ENCODE results near the gene FPR3. TPM values are rescaled to one million over a fixed set of nuclear protein-coding genes. Genes with fewer than 3 reads are reported as not detected.

Gene FPR3
- total RNA-seq, 1 experiment from 2014 or later: not detected

GRCh38 chr19:51798062-51798461 is 3.1 kb downstream of the FPR3 start:
- no peaks in the 10 kb centered on the region for H4K20me1 ChIP-seq (ENCODE audit: insufficient read depth)
- DNase-seq: no peak
- H3K27me3 ChIP-seq (ENCODE audit: insufficient read depth, low read depth): peaks cover 6% of the 10 kb centered on the region; the same call in 1 of the 2 replicates
- ChIA-PET POLR2A (ENCODE audit: unreplicated experiment) (no interaction called here), CTCF (interaction anchor here (0.6 kb wide), 1 partner anchor 36 kb away, joined by 3 read pairs; no protein-coding TSS in a partner anchor)
- intact Hi-C loops (cut with micrococcal nuclease; ENCODE audit: unreplicated experiment): no loop called here
- H2AFZ ChIP-seq: no peak overlapping the region
- no peaks in the 10 kb centered on the region for H3K4me1 ChIP-seq (replicated peaks; ENCODE audit: insufficient read depth)
- no peak for TF ChIP-seq EZH2 (IDR thresholded peaks at IDR 0.05; ENCODE audit: low read depth)
- TF ChIP-seq CTCF (conservative IDR thresholded peaks at IDR 0.05): no peak
- H3K9me2 ChIP-seq (ENCODE audit: insufficient read depth): no peaks in the 10 kb centered on the region
- no peaks in the 10 kb centered on the region for H3K79me2 ChIP-seq (ENCODE audit: low read depth)
- H3K4me3 ChIP-seq: no peak overlapping the region
- no peaks in the 10 kb centered on the region for H3K36me3 ChIP-seq (ENCODE audit: low read depth)
- no peaks in the 10 kb centered on the region for H3F3A ChIP-seq (ENCODE audit: insufficient read depth, low read depth)
- H3K9me3 ChIP-seq (ENCODE audit: insufficient read depth, low read depth): peaks cover 5% of the 10 kb centered on the region; the same call in 1 of the 2 replicates
- BruUV-seq (replicated peaks): no TSS peak
- H3K4me2 ChIP-seq: no peak overlapping the region
- no peak overlapping the region for H3K27ac ChIP-seq

GRCh38 chr19:51799034-51799773 is 4.2 kb downstream of the FPR3 start:
- H2AFZ ChIP-seq: no peak overlapping the region
- no peaks in the 10 kb centered on the region for H3K9me2 ChIP-seq (ENCODE audit: insufficient read depth)
- H3F3A ChIP-seq (ENCODE audit: insufficient read depth, low read depth): no peaks in the 10 kb centered on the region
- H4K20me1 ChIP-seq (ENCODE audit: insufficient read depth): no peaks in the 10 kb centered on the region
- intact Hi-C loops (cut with micrococcal nuclease; ENCODE audit: unreplicated experiment): no loop called here
- ChIA-PET POLR2A (ENCODE audit: unreplicated experiment) (interaction anchor here (0.5 kb wide), 1 partner anchor 57 kb away, joined by 4 read pairs; no protein-coding TSS in a partner anchor), CTCF (no interaction called here)
- H3K27ac ChIP-seq: no peak overlapping the region
- peaks cover 5% of the 10 kb centered on the region; the same call in 1 of the 2 replicates for H3K9me3 ChIP-seq (ENCODE audit: insufficient read depth, low read depth)
- no peak overlapping the region for H3K4me3 ChIP-seq
- BruUV-seq (replicated peaks): no TSS peak
- H3K4me2 ChIP-seq: no peak overlapping the region
- no peaks in the 10 kb centered on the region for H3K36me3 ChIP-seq (ENCODE audit: low read depth)
- no peaks in the 10 kb centered on the region for H3K4me1 ChIP-seq (replicated peaks; ENCODE audit: insufficient read depth)
- peak; percentile 49 to 60 for DNase-seq
- peaks cover 6% of the 10 kb centered on the region; the same call in 1 of the 2 replicates for H3K27me3 ChIP-seq (ENCODE audit: insufficient read depth, low read depth)
- no peaks in the 10 kb centered on the region for H3K79me2 ChIP-seq (ENCODE audit: low read depth)
- TF ChIP-seq EZH2 (IDR thresholded peaks at IDR 0.05; ENCODE audit: low read depth) (no peak), CTCF (conservative IDR thresholded peaks at IDR 0.05) (no peak)

GRCh38 chr19:51799774-51800472 is 5.0 kb downstream of the FPR3 start:
- Histone ChIP-seq H3F3A (ENCODE audit: insufficient read depth, low read depth) (no peaks in the 10 kb centered on the region), H3K79me2 (ENCODE audit: low read depth) (no peaks in the 10 kb centered on the region), H3K36me3 (ENCODE audit: low read depth) (no peaks in the 10 kb centered on the region), H3K4me1 (replicated peaks; ENCODE audit: insufficient read depth) (no peaks in the 10 kb centered on the region), H4K20me1 (ENCODE audit: insufficient read depth) (no peaks in the 10 kb centered on the region), H3K9me3 (ENCODE audit: insufficient read depth, low read depth) (peaks cover 5% of the 10 kb centered on the region; the same call in 1 of the 2 replicates), H2AFZ (no peak overlapping the region), H3K27me3 (ENCODE audit: insufficient read depth, low read depth) (peaks cover 6% of the 10 kb centered on the region; the same call in 1 of the 2 replicates), H3K4me3 (no peak overlapping the region), H3K4me2 (no peak overlapping the region), H3K27ac (no peak overlapping the region), H3K9me2 (ENCODE audit: insufficient read depth) (no peaks in the 10 kb centered on the region)
- intact Hi-C loops (cut with micrococcal nuclease; ENCODE audit: unreplicated experiment): no loop called here
- DNase-seq: no peak
- no TSS peak for BruUV-seq (replicated peaks)
- POLR2A ChIA-PET (ENCODE audit: unreplicated experiment): interaction anchor here (0.5 kb wide), 1 partner anchor 57 kb away, joined by 4 read pairs; no protein-coding TSS in a partner anchor
- CTCF ChIA-PET: no interaction called here
- TF ChIP-seq EZH2 (IDR thresholded peaks at IDR 0.05; ENCODE audit: low read depth): no peak
- TF ChIP-seq CTCF (conservative IDR thresholded peaks at IDR 0.05): no peak

Measured in PC-9 (cell line).